ENCODE data around the gene AGO1.
A peak's percentile ranks its signal among the peaks of the same experiment; 100 is the strongest.
"Not testable (repeated sequence)": the region's sequence is repeated elsewhere in the genome, so short reads cannot be mapped to it uniquely, and the experiment has no call there.

Gene AGO1

DNA sequence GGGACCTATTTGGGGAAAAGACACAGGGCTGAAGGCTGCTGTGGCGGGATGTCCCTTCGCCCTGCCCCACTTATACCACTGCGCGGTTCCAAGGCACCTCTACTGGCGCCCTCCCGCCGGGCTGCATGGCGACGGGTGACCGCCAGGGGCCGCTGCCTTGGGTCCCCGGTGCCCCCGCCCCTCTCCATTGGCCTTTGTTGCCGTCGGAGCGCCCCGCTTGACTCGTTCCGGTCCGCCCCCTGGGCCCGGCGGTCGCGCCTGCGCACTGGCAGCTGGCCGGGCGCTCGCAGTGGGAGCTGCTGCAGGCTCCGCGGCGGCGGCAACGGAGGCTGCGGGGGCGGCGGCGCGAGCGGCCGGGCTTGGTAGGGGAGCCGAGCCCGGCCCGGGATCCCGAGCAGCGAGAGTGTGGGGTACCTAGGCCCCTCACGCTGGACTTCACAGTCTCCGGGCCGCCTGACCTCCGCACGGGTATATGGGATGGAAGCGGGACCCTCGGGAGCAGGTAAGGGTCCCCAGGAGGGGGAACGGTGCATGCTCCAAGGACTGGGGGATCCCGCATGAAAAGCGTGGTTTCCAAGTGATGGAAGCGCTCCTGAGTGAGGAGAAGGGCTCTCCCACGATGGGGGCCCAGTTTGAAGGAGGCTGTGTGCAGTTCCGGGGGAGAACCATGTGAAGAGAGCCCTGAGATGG lies at the start of gene AGO1:
TSS of gene AGO1 (plus strand) at position 265 of the 690 bp plus-strand sequence. CDS start at position 478, 213 bp downstream.
- peak; percentile 97 for DNase-seq

DNA sequence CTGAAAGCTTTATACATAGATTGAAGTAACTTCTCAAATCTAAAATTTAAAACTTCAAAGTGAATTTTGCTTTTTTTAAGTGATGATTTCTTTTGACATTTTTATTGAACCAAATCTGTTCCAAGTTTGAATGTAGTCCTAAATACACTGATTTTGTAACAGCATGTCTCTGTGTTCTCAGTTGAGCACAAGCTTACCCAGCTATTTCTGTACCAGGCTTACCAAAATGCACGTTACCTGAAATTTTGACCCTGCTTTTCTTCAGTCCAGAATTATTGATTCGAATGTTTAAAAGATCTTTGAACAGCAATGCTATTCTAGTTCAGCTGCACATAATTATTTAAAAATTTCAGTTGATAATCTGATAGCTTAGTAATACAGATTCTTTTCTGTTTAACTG lies 49.6 kb upstream of the AGO1 start:
- no peak for DNase-seq

GRCh38 chr1:35834218-35834617 lies 48.8 kb upstream of the AGO1 start:
- DNase-seq: no peak

DNA sequence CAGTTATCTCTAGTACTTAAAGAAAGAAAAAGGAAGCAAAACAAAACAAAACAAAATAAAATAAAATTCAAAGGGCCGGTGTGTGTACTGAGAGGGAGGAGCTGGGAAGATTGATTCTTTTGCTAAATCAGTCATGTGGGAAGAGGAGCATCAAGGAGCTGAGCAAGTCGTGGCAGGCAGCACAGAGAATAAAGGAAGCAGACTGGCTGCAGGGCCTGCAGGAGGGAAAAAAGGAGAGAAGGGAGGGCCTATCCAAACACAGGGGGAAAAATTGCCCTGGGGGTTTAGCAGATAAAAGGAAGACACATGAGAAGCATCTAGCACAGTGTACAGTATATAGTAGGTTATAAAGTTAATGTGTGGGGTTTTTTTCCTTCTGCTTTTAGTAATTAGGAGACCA lies 47.6 kb upstream of the AGO1 start:
- DNase-seq: no peak

- no peak for DNase-seq
Observed at GRCh38 chr1:35836734-35837133, 46.3 kb upstream of the AGO1 start.

- DNase-seq: no peak
Observed at GRCh38 chr1:35838693-35839245, 44.2 kb upstream of the AGO1 start.

GRCh38 chr1:35844826-35845225 lies 38.2 kb upstream of the AGO1 start:
- DNase-seq: no peak

- DNase-seq: no peak
Observed at GRCh38 chr1:35845766-35846165, 37.2 kb upstream of the AGO1 start.

GRCh38 chr1:35847935-35848565 lies 35.0 kb upstream of the AGO1 start:
- no peak for DNase-seq

DNA sequence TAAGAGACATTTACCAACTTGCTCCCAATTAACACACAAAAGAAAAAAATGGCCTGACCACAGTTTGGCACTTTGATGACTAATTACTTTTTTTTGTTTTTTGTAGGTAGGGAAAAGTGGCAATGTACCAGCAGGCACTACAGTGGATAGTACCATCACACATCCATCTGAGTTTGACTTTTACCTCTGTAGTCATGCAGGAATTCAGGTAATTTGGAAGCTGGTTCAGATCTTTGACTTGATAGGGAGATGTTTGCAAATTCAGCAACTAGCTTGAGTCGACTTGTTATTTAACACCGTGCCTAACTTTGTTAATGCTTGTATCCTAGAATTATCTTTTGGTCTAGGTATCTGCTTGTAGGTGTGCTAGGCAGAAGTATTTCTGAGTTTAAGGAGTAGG lies 33.0 kb upstream of the AGO1 start:
- DNase-seq: no peak

DNA sequence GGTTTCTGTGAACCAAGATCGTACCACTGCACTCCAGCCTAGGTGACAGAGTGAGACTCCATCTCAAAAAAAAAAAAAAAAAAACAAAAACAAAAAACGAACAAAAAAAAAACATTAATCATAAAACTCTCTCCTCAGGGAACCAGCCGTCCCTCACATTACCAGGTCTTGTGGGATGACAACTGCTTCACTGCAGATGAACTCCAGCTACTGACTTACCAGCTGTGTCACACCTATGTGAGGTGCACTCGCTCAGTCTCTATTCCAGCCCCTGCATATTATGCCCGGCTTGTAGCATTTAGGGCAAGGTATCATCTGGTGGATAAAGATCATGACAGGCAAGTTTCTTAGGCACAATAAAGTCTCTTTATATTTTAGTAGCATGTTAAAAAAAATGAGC lies 32.3 kb upstream of the AGO1 start:
- no peak for DNase-seq

GRCh38 chr1:35851132-35851869 lies 31.7 kb upstream of the AGO1 start:
- DNase-seq: no peak

GRCh38 chr1:35852241-35852640 lies 30.8 kb upstream of the AGO1 start:
- DNase-seq: no peak

GRCh38 chr1:35854989-35855700 lies 27.9 kb upstream of the AGO1 start:
- DNase-seq: no peak

GRCh38 chr1:35856964-35857363 lies 26.0 kb upstream of the AGO1 start:
- no peak for DNase-seq

DNA sequence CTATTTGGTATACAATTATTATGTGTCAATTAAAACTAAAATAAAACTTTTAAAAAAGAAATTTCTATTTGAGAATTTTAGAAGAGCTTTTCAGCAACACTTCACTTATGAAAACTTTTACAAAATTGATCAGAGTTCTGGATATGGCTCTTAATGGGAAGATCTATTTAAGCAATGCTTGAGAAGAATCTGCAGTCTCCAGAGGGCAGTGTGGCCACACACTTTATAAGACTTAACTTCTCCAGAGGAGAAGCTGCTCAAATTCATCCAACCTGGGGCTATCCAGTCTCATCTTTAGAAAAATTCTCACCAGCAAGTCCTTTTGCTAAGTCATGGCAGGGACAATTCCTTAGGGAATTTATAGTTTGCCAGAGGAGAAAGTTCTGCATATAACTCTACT lies 25.2 kb upstream of the AGO1 start:
- DNase-seq: no peak

DNA sequence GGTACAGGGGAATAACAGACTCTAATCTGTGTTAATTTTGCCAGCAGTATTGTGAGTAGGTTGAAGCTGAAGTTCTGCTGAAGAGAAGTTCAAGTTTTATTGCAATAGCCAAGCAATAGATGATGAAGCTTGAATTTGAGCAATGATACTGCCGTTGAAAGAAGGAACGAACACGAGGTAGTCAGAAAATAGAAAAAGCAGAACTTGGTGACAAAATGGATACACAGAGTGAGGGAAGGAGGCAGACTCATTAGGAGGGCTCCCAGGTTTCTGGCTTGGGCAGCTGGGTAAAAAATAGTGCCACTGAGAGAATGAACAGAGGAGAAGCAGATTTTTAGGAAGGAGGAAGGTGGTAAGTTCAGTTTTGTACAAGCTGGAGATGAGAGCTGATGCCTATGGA lies 22.3 kb upstream of the AGO1 start:
- DNase-seq: no peak

GRCh38 chr1:35863136-35863535 lies 19.9 kb upstream of the AGO1 start:
- DNase-seq: no peak

- no peak for DNase-seq
Observed at GRCh38 chr1:35863881-35864625, 19.0 kb upstream of the AGO1 start.

DNA sequence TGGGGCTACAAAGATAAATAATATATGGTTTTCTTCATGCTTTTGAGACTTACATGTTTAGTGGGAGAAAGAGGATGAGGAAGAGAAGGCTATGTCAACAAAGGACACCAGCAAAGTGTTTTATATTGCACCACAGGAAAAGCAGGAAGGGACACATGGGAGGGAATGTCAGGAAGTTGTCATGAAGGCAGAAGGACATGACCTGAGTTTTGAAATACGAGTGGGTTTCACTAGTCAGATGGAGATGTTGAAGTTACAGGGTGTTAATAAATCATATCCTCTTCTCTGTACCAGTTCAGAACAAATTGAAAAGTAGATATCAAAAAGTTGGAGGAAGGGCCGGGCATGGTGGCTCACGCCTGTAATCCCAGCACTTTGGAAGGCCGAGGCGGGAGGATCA lies 18.2 kb upstream of the AGO1 start:
- no peak for DNase-seq

- no peak for DNase-seq
Observed at GRCh38 chr1:35866991-35867390, 16.0 kb upstream of the AGO1 start.

DNA sequence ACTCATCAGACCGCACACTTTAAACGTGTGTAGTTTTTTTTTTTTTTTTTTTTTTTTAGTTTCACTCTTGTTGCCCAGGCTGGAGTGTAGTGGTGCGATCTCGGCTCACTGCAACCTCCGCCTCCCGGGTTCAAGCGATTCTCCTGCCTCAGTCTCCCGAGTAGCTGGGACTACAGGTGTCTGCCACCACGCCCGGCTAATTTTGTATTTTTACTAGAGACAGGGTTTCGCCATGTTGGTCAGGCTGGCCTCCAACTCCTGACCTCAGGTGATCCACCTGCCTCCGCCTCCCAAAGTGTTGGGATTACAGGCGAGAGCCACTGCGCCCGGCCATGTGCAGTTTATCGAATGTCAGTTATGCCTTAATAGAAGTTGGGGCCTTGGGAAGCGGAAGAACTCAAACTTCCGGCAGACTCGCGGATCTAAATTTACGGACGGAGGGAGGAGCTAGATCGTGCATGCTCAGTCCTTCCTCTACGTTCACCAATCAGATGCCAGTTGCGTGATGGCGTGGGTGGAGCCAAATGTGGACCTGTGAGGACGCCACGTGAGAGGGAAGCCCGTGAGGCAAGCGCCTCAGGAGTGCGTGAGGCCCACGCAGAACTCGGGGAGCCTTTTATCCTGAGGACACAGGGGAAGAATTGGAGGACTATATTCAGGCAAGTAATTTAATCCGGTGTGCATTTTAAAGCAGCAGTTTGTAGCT lies 13.6 kb upstream of the AGO1 start:
- DNase-seq: not testable (repeated sequence)

Data from stimulated activated CD4-positive, alpha-beta T cell treated with anti-CD3 and anti-CD28 coated beads, Interleukin-15, amount 100 ng/mL, for 24 hours (primary cell).